Left ventricle myocardium superior (tissue), 1 donor: ENCODE measurements around the gene TINCR. TPM values are rescaled to one million over a fixed set of nuclear protein-coding genes. Genes with fewer than 3 reads are reported as not detected.
"Not testable (repeated sequence)": the region's sequence is repeated elsewhere in the genome, so short reads cannot be mapped to it uniquely, and the experiment has no call there.

Experiments used
- ATAC-seq: fragments of 200-7000 bp; cut with Tn5 transposase; one replicate; pipeline ENCODE4 v1.9.1; 2020; ENCODE audit warnings: mild to moderate bottlenecking, moderate library complexity
- DNase-seq: peaks from one replicate; pipeline ENCODE4 v3.0.0-alpha.2; 2020
- intact Hi-C: fragments of 100-400 bp; cut with micrococcal nuclease; formaldehyde crosslinking; loops from one replicate; pipeline ENCODE4 v1.11.0; 2022
- total RNA-seq: library from RNA; stranded (reverse); fragmentation: NEBNext Ultra II Directional; extraction: Animal tissue kit (Norgen Biotek cat#: 25700); gene quantifications from one replicate; pipeline ENCODE4 v1.2.1, GENCODE V29; 2021
- donor health status: DM: no; HTN: yes; CAD: no; lungs with severe emphysema.

TINCR gene
- total RNA-seq, 1 donor from 2014 or later, result not detected

GRCh38 chr19:5563935-5564612, 3.7 kb downstream of the TINCR start:
- ATAC-seq, result no peak
- no peak for DNase-seq
- intact Hi-C loops, result no loop called here

DNA sequence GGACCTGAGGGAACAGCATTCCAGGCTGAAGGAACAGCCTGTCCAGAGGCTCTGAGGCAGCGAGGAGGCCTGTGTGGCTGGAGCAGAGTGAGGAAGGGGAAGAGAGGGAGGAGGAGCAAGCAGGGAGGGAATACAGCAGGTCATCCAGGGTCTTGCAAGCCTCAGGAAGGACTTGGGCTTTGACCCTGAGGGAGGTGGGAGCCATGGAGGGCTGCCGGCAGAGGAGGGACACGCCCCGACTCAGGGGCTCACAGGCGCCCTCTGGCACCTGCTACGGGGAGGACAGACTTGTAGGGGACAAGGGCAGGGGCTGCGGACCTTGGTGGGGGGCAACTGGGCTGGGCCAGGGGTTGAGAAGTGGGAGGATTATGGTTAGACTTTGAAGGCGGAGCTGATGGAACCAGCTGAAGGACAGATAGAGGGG, 4.7 kb downstream of the TINCR start:
- ATAC-seq (no peak), DNase-seq (no peak)
- intact Hi-C loops, result no loop called here

GRCh38 chr19:5562280-5562679, 5.5 kb downstream of the TINCR start:
- ATAC-seq (no peak), DNase-seq (no peak)

DNA sequence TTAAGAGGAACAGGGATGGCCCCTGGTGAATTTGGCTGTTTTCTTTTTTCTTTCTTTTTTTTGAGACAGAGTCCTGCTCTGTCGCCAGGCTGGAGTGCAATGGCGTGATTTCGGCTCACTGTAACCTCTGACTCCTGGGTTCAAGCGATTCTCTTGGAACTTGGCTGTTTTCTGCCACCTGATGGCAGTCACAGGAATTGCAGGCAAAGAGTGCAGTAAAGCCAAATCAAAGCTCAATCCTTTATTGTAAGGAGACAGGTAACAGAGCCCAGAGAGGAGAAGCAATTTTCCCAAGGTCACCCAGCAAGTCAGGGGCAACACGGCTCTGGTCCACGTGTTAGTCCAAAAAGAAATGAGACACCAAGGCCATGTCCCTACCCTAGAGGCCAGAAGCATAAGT, 6.2 kb downstream of the TINCR start:
- intact Hi-C loops, result no loop called here
- no peak for ATAC-seq
- DNase-seq, result no peak

More at GRCh38 chr19:5562280-5562679, 5.5 kb downstream of the TINCR start:
- intact Hi-C loops, result no loop called here

GRCh38 chr19:5560156-5560555, 7.6 kb downstream of the TINCR start:
- no peak for ATAC-seq

GRCh38 chr19:5559804-5560133, 8.0 kb downstream of the TINCR start:
- intact Hi-C loops, result no loop called here

More at GRCh38 chr19:5560156-5560555, 7.6 kb downstream of the TINCR start:
- intact Hi-C loops, result no loop called here
- DNase-seq, result no peak

GRCh38 chr19:5558101-5558621, 9.6 kb downstream of the TINCR start:
- ATAC-seq (no peak), DNase-seq (no peak)
- intact Hi-C loops, result no loop called here

More at GRCh38 chr19:5559804-5560133, 8.0 kb downstream of the TINCR start:
- DNase-seq, result no peak
- no peak for ATAC-seq

- DNase-seq (no peak), ATAC-seq (no peak)
- intact Hi-C loops, result no loop called here
Measured at GRCh38 chr19:5557691-5558090, 10.1 kb downstream of the TINCR start.

GRCh38 chr19:5554828-5555227, 12.9 kb downstream of the TINCR start:
- ATAC-seq, result no peak
- intact Hi-C loops, result no loop called here
- DNase-seq, result no peak

GRCh38 chr19:5553892-5554291, 13.9 kb downstream of the TINCR start:
- intact Hi-C loops, result no loop called here
- no peak for ATAC-seq
- DNase-seq, result no peak

DNA sequence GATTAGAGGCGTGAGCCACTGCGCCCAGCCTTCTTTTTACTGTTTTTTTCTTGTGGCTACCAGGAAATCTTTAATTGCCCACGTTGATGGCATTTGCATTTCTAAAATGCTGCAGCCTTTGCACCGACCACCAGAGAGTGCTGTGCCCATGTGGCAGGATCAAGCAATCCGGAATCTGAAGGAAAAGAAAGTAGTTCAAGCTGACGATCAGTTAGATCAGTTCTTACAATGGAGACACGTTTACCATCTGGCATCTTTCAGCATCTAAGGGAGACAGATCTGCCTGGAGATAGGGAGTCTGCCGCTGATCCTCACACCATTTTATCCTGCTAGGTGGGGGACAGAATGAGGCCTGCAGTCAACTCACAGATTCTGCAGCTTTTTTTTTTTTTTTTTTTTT, 19.9 kb downstream of the TINCR start:
- DNase-seq, result no peak
- ATAC-seq, result no peak
- intact Hi-C loops, result no loop called here

DNA sequence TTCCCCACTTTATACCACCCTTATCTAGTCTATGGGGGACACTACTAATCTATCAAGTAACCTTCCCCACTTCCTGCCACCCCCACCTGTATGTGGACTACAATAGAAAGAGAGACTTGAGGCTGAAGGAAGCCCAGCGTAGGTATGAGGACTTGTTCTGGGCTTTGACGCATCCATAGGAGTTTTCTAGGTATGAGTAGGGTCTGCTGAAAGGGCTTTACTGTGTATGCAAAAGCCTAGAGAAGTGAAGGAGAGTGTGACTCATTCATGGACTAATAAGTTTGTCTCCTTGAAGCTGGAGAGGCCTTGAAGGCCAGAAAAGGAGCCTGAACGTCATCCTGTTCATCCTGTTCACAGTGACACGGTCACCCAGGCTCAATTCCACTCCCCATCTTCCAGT, 21.8 kb downstream of the TINCR start:
- intact Hi-C loops, result no loop called here
- DNase-seq (no peak), ATAC-seq (no peak)

- intact Hi-C loops, result no loop called here
- ATAC-seq, result no peak
- DNase-seq, result no peak
Measured at GRCh38 chr19:5545051-5545450, 22.7 kb downstream of the TINCR start.

DNA sequence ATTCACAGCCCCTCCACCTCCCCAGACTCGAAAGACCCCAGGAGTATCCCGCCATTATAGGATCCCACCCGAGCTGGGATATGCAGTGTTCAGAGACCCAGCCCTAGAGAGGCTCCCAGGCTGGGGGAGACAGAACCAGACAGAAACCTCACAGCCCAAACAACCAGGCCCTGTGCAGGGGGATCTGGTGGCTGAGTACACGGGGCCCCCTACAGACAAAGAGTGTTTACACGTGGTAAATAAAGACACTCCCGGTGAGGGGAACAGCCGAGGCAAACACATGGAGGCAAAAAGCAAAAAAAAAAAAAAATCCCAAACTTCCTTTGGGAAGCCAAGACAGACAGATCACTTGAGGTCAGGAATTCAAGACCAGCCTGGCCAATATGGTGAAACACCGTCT, 25.1 kb downstream of the TINCR start:
- intact Hi-C loops, result no loop called here
- no peak for ATAC-seq
- no peak for DNase-seq

DNA sequence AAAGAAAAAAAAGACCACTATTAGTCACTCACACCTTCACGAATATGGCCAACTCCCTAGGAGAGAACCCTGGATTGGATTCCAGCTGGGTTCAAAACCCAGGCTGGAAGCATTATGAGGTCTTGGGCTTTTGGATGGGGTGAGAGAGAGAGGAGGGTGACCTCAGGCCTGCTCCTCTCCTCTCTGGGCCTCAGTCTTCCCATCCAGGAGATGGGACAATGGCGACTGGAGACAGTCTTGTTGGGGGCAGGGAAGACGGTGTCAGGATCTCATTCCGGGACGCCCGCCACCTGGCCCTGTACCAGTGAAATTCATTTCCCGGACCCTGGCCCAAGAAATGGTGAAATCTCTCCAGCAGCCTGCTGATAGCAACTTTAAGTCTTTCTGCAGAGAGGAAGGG, 26.3 kb downstream of the TINCR start:
- intact Hi-C loops, result no loop called here
- DNase-seq, result no peak

DNA sequence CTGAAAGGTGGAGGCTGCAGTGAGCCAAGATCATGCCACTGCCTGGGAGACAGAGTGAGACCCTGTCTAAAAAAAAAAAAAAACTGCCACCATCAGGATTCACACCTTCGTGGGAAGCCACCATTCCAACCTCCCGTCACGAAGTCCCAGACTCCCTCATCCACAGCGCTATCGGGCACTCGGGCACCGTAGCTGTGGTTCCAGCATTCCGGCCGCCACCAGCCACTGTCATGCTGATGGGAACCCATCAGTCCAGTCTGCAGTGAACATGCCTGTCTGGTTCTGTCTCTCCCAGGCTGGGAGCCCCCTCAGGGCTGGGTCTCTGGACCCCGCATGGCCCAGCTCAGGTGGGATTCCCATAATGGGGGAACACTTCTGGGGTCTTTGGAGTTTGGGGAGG, 27.5 kb downstream of the TINCR start:
- ATAC-seq (no peak), DNase-seq (no peak)
- intact Hi-C loops, result no loop called here

More for the DNA sequence above, 26.3 kb downstream of the TINCR start:
- no peak for ATAC-seq

DNA sequence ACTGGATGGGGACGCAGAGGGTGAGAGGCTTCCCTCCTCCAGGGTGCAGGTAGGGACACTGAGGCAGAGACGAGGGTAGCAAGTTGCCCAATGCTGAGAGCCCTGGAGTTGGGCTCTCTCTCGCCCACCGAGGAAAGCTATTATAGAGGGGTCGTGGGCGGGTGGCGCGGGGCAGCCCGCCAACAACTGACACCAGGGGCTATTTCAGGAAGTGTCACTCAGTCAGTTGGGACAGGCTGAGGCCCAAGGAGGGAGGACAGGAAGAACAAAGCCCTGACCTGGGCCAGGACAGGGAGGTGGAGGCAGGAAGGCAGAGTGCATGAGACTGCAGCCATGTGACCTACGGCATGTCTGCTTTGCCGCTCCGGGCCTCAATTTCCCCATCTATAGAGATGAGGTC, 29.9 kb downstream of the TINCR start:
- ATAC-seq, result peak; percentile 61
- DNase-seq, result peak; percentile 59
- intact Hi-C loops, result no loop called here

GRCh38 chr19:5536982-5537579, 30.7 kb downstream of the TINCR start:
- intact Hi-C loops, DNase-seq, ATAC-seq: not testable (repeated sequence)

GRCh38 chr19:5536337-5536894, 31.3 kb downstream of the TINCR start:
- ATAC-seq (peak; percentile 90), DNase-seq (peak; percentile 90)
- intact Hi-C loops, result no loop called here

DNA sequence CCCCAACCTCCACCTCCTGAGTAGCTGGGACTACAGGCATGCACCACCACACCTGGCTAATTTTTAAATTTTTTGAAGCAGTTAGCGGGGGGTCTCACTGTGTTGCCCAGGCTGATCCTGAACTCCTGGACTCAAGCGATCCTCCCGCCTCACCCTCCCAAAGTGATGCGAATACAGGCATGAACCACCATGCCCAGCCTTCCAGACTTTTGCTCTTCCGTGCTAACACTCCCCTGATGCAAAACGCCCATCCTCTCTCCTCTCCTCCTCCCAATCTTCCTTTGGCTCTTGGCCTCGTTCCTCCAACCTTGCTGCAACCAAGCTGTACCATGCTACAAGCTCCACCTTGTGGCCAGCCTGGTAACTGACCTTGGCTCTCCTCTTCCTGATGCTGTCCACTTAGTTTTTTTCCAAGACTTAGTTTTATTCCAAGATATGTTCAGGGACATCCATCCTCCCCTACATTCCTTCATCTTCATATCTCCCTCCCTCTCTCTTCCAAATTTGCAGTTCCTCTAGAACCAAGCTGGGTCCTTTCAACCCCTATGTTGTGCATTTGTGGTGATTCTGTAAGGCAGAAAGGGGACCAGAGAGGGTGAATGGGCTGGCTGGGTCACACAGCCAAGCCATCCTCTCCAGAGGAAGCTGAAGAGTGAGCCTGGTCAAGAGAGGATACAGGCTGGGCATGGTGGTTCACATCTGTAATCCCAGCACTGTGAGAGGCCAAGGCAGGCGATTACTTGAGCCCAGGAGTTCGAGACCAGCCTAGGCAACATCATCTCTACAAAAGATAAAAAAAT, 32.8 kb downstream of the TINCR start:
- DNase-seq (no peak), ATAC-seq (no peak)
- intact Hi-C loops, result no loop called here
